IMR-90 (cell line): Measurements from ENCODE around the gene LIX1. TPM values are rescaled to one million over a fixed set of nuclear protein-coding genes. Genes with fewer than 3 reads are reported as not detected.

Source experiments
- ATAC-seq: fragments of 200-7000 bp; cut with Tn5 transposase; 2 replicates; pipeline ENCODE4 v1.9.1; 2020; ENCODE audit warnings: low read depth, mild to moderate bottlenecking, moderate library complexity
- BruUV-seq: library from RNA; stranded (reverse); fragments of 400-500 nt; replicated peaks from 2 replicates; lab custom pipeline; 2021; lab: Mats Ljungman, UMichigan
- CTCF ChIA-PET: fragments of 300-600 bp; formaldehyde crosslinking; extraction: SDS; loops from one replicate; lab custom pipeline; 2021; ENCODE audit warnings: antibody characterized with exemption; lab: Yijun Ruan, JAX
- POLR2A ChIA-PET: fragments of 300-600 bp; sonication (Branson Sonifier 250); formaldehyde crosslinking; loops from one replicate; lab custom pipeline; 2022; ENCODE audit warnings: antibody characterized with exemption; ENCODE audit not compliant: unreplicated experiment; lab: Charles Lee
- DNase-seq: peaks from one replicate; pipeline ENCODE4 v3.0.0; 2013
- H2AFZ ChIP-seq: replicated peaks from 2 replicates; pipeline ENCODE3; 2013; ENCODE audit warnings: low read length, mild to moderate bottlenecking; ENCODE audit not compliant: poor library complexity
- H2AK5ac ChIP-seq: 2 replicates; pipeline ENCODE4 v1.6.1; 2013; ENCODE audit warnings: low read depth, low read length, inconsistent platforms
- H2AK9ac ChIP-seq: replicated peaks from 2 replicates; pipeline ENCODE3; 2013; ENCODE audit warnings: mild to moderate bottlenecking, low read depth, low read length, moderate library complexity; ENCODE audit not compliant: poor library complexity
- H2BK120ac ChIP-seq: 2 replicates; pipeline ENCODE4 v1.6.1; 2013; ENCODE audit warnings: low read depth, low read length, inconsistent platforms
- H2BK15ac ChIP-seq: 3 replicates; pipeline ENCODE4 v1.6.1; 2013; ENCODE audit warnings: low read depth, low read length, inconsistent platforms
- H2BK20ac ChIP-seq: 2 replicates; pipeline ENCODE4 v1.6.1; 2013; ENCODE audit warnings: low read depth, mild to moderate bottlenecking, inconsistent platforms, low read length, moderate library complexity
- H2BK5ac ChIP-seq: 2 replicates; pipeline ENCODE4 v1.6.1; 2013; ENCODE audit warnings: mild to moderate bottlenecking, low read depth, low read length, inconsistent platforms; ENCODE audit not compliant: poor library complexity, severe bottlenecking
- H3K14ac ChIP-seq: replicated peaks from 2 replicates; pipeline ENCODE4 v1.6.1; 2013; ENCODE audit warnings: low read depth, low read length, inconsistent platforms
- H3K18ac ChIP-seq: 2 replicates; pipeline ENCODE4 v1.6.1; 2013; ENCODE audit warnings: low read depth, low read length, control low read depth
- H3K23ac ChIP-seq: 2 replicates; pipeline ENCODE4 v1.6.1; 2013; ENCODE audit warnings: low read depth, low read length, inconsistent platforms
- H3K27ac ChIP-seq: 2 replicates; pipeline ENCODE4 v1.5.1; 2013; ENCODE audit warnings: mild to moderate bottlenecking, control low read depth, low read length; ENCODE audit not compliant: insufficient read depth
- H3K27me3 ChIP-seq: 2 replicates; pipeline ENCODE4 v1.6.1; 2013; ENCODE audit warnings: low read length; ENCODE audit not compliant: control insufficient read depth, insufficient read depth
- H3K36me3 ChIP-seq: 2 replicates; pipeline ENCODE4 v1.6.1; 2013; ENCODE audit warnings: low read length, mixed read lengths; ENCODE audit not compliant: control insufficient read depth, insufficient read depth
- H3K4ac ChIP-seq: 2 replicates; pipeline ENCODE4 v1.6.1; 2013; ENCODE audit warnings: low read depth, low read length, inconsistent platforms
- H3K4me1 ChIP-seq: 2 replicates; pipeline ENCODE4 v1.6.1; 2013; ENCODE audit warnings: low read length, mixed read lengths; ENCODE audit not compliant: control insufficient read depth, insufficient read depth
- H3K4me2 ChIP-seq: 2 replicates; pipeline ENCODE4 v1.6.1; 2013; ENCODE audit warnings: low read depth, mild to moderate bottlenecking, control low read depth, low read length, moderate library complexity
- H3K4me3 ChIP-seq: 2 replicates; pipeline ENCODE4 v1.5.1; 2013; ENCODE audit warnings: low read depth, mild to moderate bottlenecking, control low read depth, low read length, moderate library complexity; ENCODE audit not compliant: insufficient read depth
- H3K56ac ChIP-seq: 2 replicates; pipeline ENCODE4 v1.6.1; 2013; ENCODE audit warnings: low read length, inconsistent platforms; ENCODE audit not compliant: insufficient read depth; ENCODE audit errors: extremely low read depth
- H3K79me1 ChIP-seq, 2 experiments: 2 replicates each; pipeline ENCODE4 v1.6.1; 2013; ENCODE audit warnings: low read length in 2 of 2, inconsistent platforms in 1 of 2, low read depth in 1 of 2
- H3K9ac ChIP-seq: 2 replicates; pipeline ENCODE4 v1.6.1; 2013; ENCODE audit warnings: low read depth, low read length, control low read depth
- H3K9me1 ChIP-seq: 2 replicates; pipeline ENCODE4 v1.6.1; 2013; ENCODE audit warnings: low read length, inconsistent platforms; ENCODE audit not compliant: insufficient read depth
- H3K9me3 ChIP-seq: 2 replicates; pipeline ENCODE4 v1.6.1; 2013; ENCODE audit warnings: low read length; ENCODE audit not compliant: control insufficient read depth, insufficient read depth
- H4K20me1 ChIP-seq: 2 replicates; pipeline ENCODE4 v1.6.1; 2013; ENCODE audit warnings: low read length, inconsistent platforms; ENCODE audit not compliant: insufficient read depth
- H4K5ac ChIP-seq: 2 replicates; pipeline ENCODE4 v1.6.1; 2013; ENCODE audit warnings: mild to moderate bottlenecking, low read depth, low read length, control low read depth
- H4K8ac ChIP-seq, 2 experiments: 2 replicates each; pipeline ENCODE4 v1.6.1; 2013; ENCODE audit warnings: low read depth in 2 of 2, low read length in 2 of 2, control low read depth in 1 of 2, inconsistent platforms in 1 of 2
- H4K91ac ChIP-seq: 2 replicates; pipeline ENCODE4 v1.6.1; 2013; ENCODE audit warnings: low read depth, low read length, inconsistent platforms; ENCODE audit not compliant: insufficient read depth
- RAD21 ChIP-seq: IDR thresholded peaks from 2 replicates; pipeline ENCODE4 v1.6.1; 2012; ENCODE audit warnings: low read length, improper control_type of control experiment
- WGBS, 2 experiments: methylation state at CpG; one replicate each; pipeline versions ENCODE4 v1.1.5 to v1.1.7; 2013; ENCODE audit warnings: missing lambda C conversion rate in 2 of 2; ENCODE audit not compliant: insufficient read length in 1 of 2; ENCODE audit errors: extremely low coverage in 2 of 2; 5-methylcytosine and 5-hydroxymethylcytosine counted together
- dilution Hi-C: fragments of 300-500 bp; cut with HindIII; formaldehyde crosslinking; loops from one replicate; pipeline ENCODE4 v1.14.3; 2018; ENCODE audit warnings: low sequenced_read_pairs; ENCODE audit not compliant: unreplicated experiment
- in situ Hi-C: fragments of 300-500 bp; cut with MboI; formaldehyde crosslinking; loops from 3 replicates; pipeline ENCODE4 v1.14.3; 2019; ENCODE audit warnings: low sequenced_read_pairs, inconsistent platforms, mixed read lengths
- intact Hi-C: fragments of 100-400 bp; cut with micrococcal nuclease; formaldehyde crosslinking; loops from 2 replicates; pipeline ENCODE4 v1.10.0; 2022
- polyA plus RNA-seq, 3 experiments: library from polyadenylated mRNA; depleted of rRNA; stranded (reverse); fragments of >200 nt; gene quantifications; 2 replicates each; pipeline ENCODE4 v1.2.3, GENCODE V29; 2012; ENCODE audit warnings: low replicate concordance in 1 of 3
- total RNA-seq: library from RNA; depleted of rRNA; stranded (reverse); fragments of >200 nt; gene quantifications from 2 replicates; pipeline ENCODE4 v1.2.3, GENCODE V29; 2012

Gene LIX1
- total and polyA plus RNA-seq, 2 of the 4 experiments (the other 2 are of a cell fraction), result not detected

DNA sequence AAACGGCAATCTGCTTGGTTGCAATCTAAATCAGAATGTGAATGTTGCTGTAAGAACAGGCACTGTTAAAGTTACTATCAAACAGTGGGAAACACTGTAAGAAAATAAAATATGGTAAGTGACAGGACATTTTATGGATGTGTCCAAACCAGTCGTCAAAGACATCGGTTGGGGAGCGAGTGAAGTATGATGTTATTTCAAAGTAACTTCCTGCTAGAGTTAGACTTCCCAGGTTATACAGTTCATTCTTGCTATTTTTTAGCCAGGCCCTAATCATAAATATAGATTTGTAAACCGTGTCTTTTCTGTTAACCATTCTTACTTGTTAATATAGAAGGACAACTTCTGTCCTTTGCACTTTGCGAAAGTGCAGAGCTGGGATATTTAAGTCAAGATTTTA is 30.2 kb downstream of the LIX1 start:
- CTCF ChIA-PET, result no interaction called here
- no peak overlapping the region for H4K8ac ChIP-seq
- no TSS peak for BruUV-seq
- WGBS, 2 experiments, result no CpG with 5 or more reads among the region's 6 CpGs
- no peak overlapping the region for H4K5ac ChIP-seq
- H3K9me1 ChIP-seq, result no peaks in the 10 kb centered on the region
- H2BK5ac ChIP-seq, result no peak overlapping the region
- no peaks in the 10 kb centered on the region for H3K79me1 ChIP-seq
- peaks cover 33% of the 10 kb centered on the region for H3K27me3 ChIP-seq
- dilution Hi-C loops (no loop called here), in situ Hi-C loops (no loop called here), intact Hi-C loops (no loop called here)
- no peak overlapping the region for H3K4ac ChIP-seq
- no peak overlapping the region for H3K56ac ChIP-seq
- no peak overlapping the region for H3K27ac ChIP-seq
- no peak overlapping the region for H2AFZ ChIP-seq
- ATAC-seq (no peak), DNase-seq (no peak)
- H2BK120ac ChIP-seq, result no peak overlapping the region
- no peak overlapping the region for H3K18ac ChIP-seq
- no peak overlapping the region for H2AK9ac ChIP-seq
- no peak overlapping the region for H3K4me3 ChIP-seq
- H4K20me1 ChIP-seq, result no peaks in the 10 kb centered on the region
- POLR2A ChIA-PET, result no interaction called here
- no peak overlapping the region for H2AK5ac ChIP-seq
- H2BK20ac ChIP-seq, result no peak overlapping the region
- H4K91ac ChIP-seq, result no peak overlapping the region
- H3K36me3 ChIP-seq, result no peaks in the 10 kb centered on the region
- TF ChIP-seq RAD21, result no peak
- no peak overlapping the region for H3K4me2 ChIP-seq
- no peak overlapping the region for H2BK15ac ChIP-seq
- no peak overlapping the region for H3K23ac ChIP-seq
- H3K14ac ChIP-seq, result no peak overlapping the region
- no peaks in the 10 kb centered on the region for H3K4me1 ChIP-seq
- no peaks in the 10 kb centered on the region for H3K9me3 ChIP-seq
- no peak overlapping the region for H3K9ac ChIP-seq
